Kidney (tissue), 14 donors: ENCODE measurements around the gene POLR2C. TPM values are rescaled to one million over a fixed set of nuclear protein-coding genes. Genes with fewer than 3 reads are reported as not detected.

Source experiments
- DNase-seq, 5 donors: peaks; one replicate each; pipeline ENCODE4 v3.0.0-alpha.2; 2013 to 2020
- FAIRE-seq: peaks from 2 replicates; lab custom pipeline; 2012; peaks lifted over from hg19 to GRCh38; lab: Jason Lieb, UNC
- H3K27ac ChIP-seq, 2 donors: one replicate each; pipeline ENCODE4 v1.7.0; 2013; ENCODE audit warnings: low read depth in 2 of 2, low read length in 2 of 2, inconsistent platforms in 1 of 2
- H3K27me3 ChIP-seq: one replicate; pipeline ENCODE4 v1.7.1; 2013; ENCODE audit warnings: low read length, inconsistent platforms; ENCODE audit not compliant: control insufficient read depth, insufficient read depth
- H3K36me3 ChIP-seq, 3 donors: one replicate each; pipeline versions ENCODE4 v1.7.0 to v1.7.1; 2013; ENCODE audit warnings: low read length in 3 of 3, control low read depth in 1 of 3, inconsistent platforms in 1 of 3; ENCODE audit not compliant: insufficient read depth in 3 of 3, control insufficient read depth in 2 of 3
- H3K4me1 ChIP-seq, 3 donors: one replicate each; pipeline versions ENCODE4 v1.7.0 to v1.7.1; 2013; ENCODE audit warnings: low read length in 3 of 3, inconsistent platforms in 1 of 3, low read depth in 1 of 3; ENCODE audit not compliant: control insufficient read depth in 2 of 3, insufficient read depth in 2 of 3
- H3K4me3 ChIP-seq, 3 donors: one replicate each; pipeline versions ENCODE4 v1.7.0 to v1.8.1; 2013; ENCODE audit warnings: low read length in 3 of 3, control low read depth in 1 of 3, inconsistent platforms in 1 of 3
- H3K9ac ChIP-seq, 3 donors: one replicate each; pipeline versions ENCODE4 v1.7.0 to v1.7.1; 2013; ENCODE audit warnings: low read length in 3 of 3, control low read depth in 1 of 3, inconsistent platforms in 1 of 3
- H3K9me3 ChIP-seq, 3 donors: one replicate each; pipeline versions ENCODE4 v1.7.0 to v1.7.1; 2013; ENCODE audit warnings: low read length in 3 of 3, control low read depth in 1 of 3, inconsistent platforms in 1 of 3; ENCODE audit not compliant: control insufficient read depth in 2 of 3, insufficient read depth in 1 of 3
- CTCF ChIP-seq: IDR thresholded peaks from 3 replicates; pipeline ENCODE4 v1.5.1; 2012; ENCODE audit warnings: mild to moderate bottlenecking, moderate library complexity, borderline replicate concordance; ENCODE audit not compliant: insufficient read depth; ENCODE audit errors: extremely low read depth
- intact Hi-C: fragments of 100-400 bp; cut with DNase I; formaldehyde crosslinking; loops from one replicate; pipeline ENCODE4 v1.11.1; 2022
- polyA plus RNA-seq: library from polyadenylated mRNA; stranded (reverse); fragments of 350-450 nt; fragmentation: Illumina TruSeq; extraction: RNeasy Lipid Tissue Mini Kit (QIAGEN cat#74804); gene quantifications from one replicate; pipeline ENCODE4 v1.2.3, GENCODE V29; 2014; ENCODE audit warnings: low read depth, low replicate concordance; ENCODE audit not compliant: insufficient read depth
- total RNA-seq: library from RNA; stranded (reverse); fragmentation: NEBNext Ultra II Directional; extraction: Animal tissue kit (Norgen Biotek cat#: 25700); gene quantifications from one replicate; pipeline ENCODE4 v1.2.1, GENCODE V29; 2021
- donor health status: control.
- donor health status: control.
- donor health status: control.
- donor health status: control.
- donor health status: control.
- donor health status: DM: yes; HTN: yes; CAD: no.
- donor health status: Normal renal cell carcinoma (clear cell type).

Gene POLR2C
- total and polyA plus RNA-seq, 2 donors from 2014 or later = 58.9 to 68.9 TPM

DNA sequence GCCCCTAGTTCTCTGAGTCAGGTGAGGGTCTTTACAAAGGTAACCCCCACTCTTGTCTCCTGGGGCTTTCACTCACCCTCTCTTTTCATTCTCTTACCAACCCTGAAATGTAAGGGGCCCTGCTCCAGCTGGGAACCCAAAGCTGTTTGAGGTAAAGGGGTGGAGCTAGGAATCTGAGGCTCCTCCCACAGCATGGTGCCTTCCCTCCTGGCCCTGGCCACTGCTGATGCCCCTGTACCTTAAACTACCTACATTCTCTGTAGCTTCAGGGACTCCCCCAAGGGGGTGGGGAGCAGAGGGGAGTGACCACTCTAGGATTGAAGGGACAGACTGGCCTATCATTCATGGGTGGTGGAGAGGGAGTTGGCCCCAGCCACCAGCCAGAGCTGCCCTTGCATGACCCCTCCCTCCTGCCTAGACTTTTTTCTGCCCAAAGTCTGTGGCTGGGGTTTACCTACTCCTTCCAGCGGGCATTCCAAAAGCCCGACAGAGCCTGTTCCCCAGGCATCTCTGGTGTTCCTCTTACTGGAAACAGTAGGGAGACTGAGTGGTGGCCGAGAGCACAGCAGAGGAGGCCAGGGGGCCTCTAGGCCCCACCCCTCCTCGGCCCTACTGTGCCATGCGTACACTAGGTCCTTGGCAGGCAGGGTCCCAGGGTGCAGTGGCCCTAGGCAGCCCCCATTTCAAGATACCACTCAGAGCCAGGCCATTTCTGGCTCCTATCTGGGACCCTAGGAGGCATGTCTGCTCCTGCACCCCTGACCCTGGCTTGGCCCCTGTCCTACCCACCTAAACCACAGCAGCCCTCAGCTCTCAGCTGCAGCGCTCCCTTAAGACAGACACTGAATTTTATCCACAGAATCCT is 14.3 kb downstream of the POLR2C start:
- Histone ChIP-seq H3K36me3 (peaks cover 0 to 28% (median 22%) of the 10 kb centered on the region in 3 donors), H3K4me3 (no peak overlapping the region), H3K27ac (no peak overlapping the region), H3K4me1 (peaks cover 0 to 59% (median 39%) of the 10 kb centered on the region in 3 donors), H3K27me3 (no peaks in the 10 kb centered on the region), H3K9me3 (no peaks in the 10 kb centered on the region), H3K9ac (no peak overlapping the region)
- TF ChIP-seq CTCF = no peak
- DNase-seq (peak in 1 of 5 donors; percentile 57), FAIRE-seq (no peak)
- intact Hi-C loops = no loop called here

- H3K4me3 ChIP-seq = no peak overlapping the region
- intact Hi-C loops = no loop called here
- H3K9me3 ChIP-seq = no peaks in the 10 kb centered on the region
- H3K27me3 ChIP-seq = no peaks in the 10 kb centered on the region
- peak in 2 of 5 donors; percentile 20 to 52 for DNase-seq
- no peak for TF ChIP-seq CTCF
- H3K36me3 ChIP-seq = peaks cover 0 to 24% (median 20%) of the 10 kb centered on the region in 3 donors
- no peak overlapping the region for H3K27ac ChIP-seq
- H3K4me1 ChIP-seq = peaks cover 0 to 54% (median 39%) of the 10 kb centered on the region in 3 donors
- H3K9ac ChIP-seq = no peak overlapping the region
- FAIRE-seq = no peak
Observed at GRCh38 chr16:57477531-57478202, 15.2 kb downstream of the POLR2C start.

GRCh38 chr16:57478396-57479204 is 16.1 kb downstream of the POLR2C start:
- Histone ChIP-seq H3K9me3 (no peaks in the 10 kb centered on the region), H3K4me3 (peak overlapping the region; percentile 68 to 72 (median 70)), H3K27ac (peak overlapping the region in 1 of 2 donors; percentile 68), H3K27me3 (no peaks in the 10 kb centered on the region), H3K36me3 (peaks cover 0 to 15% (median 14%) of the 10 kb centered on the region in 3 donors), H3K9ac (peak overlapping the region in 1 of 3 donors; percentile 51), H3K4me1 (peaks cover 0 to 48% (median 39%) of the 10 kb centered on the region in 3 donors)
- no peak for FAIRE-seq
- DNase-seq = peak in 1 of 5 donors; percentile 58
- no peak for TF ChIP-seq CTCF
- intact Hi-C loops = no loop called here
